LNCaP clone FGC (cell line): ENCODE measurements around the gene CEMIP2.
"Not testable (repeated sequence)": the region's sequence is repeated elsewhere in the genome, so short reads cannot be mapped to it uniquely, and the experiment has no call there.

Source experiments
- DNase-seq: peaks from one replicate; pipeline ENCODE4 v3.0.0-alpha.2; 2011; ENCODE audit warnings: low read depth
- H3K4me3 ChIP-seq: 2 replicates; pipeline ENCODE4 v1.5.1; 2011; ENCODE audit warnings: mild to moderate bottlenecking, low read depth, low read length, control low read depth
- TF ChIP-seq, protein P1 (sequence below): IDR thresholded peaks from 2 replicates; pipeline ENCODE4 v1.5.1; 2012; ENCODE audit warnings: mild to moderate bottlenecking; ENCODE audit not compliant: control insufficient read depth, insufficient read depth; ENCODE audit errors: extremely low read depth

CEMIP2 gene

GRCh38 chr9:71768388-71769174 lies at the start of gene CEMIP2:
CEMIP2 (minus strand) TSS chr9:71768513; CDS start chr9:71750373, 18,140 bp downstream.
- DNase-seq, result peak; percentile 66
- TF ChIP-seq, protein P1, sequence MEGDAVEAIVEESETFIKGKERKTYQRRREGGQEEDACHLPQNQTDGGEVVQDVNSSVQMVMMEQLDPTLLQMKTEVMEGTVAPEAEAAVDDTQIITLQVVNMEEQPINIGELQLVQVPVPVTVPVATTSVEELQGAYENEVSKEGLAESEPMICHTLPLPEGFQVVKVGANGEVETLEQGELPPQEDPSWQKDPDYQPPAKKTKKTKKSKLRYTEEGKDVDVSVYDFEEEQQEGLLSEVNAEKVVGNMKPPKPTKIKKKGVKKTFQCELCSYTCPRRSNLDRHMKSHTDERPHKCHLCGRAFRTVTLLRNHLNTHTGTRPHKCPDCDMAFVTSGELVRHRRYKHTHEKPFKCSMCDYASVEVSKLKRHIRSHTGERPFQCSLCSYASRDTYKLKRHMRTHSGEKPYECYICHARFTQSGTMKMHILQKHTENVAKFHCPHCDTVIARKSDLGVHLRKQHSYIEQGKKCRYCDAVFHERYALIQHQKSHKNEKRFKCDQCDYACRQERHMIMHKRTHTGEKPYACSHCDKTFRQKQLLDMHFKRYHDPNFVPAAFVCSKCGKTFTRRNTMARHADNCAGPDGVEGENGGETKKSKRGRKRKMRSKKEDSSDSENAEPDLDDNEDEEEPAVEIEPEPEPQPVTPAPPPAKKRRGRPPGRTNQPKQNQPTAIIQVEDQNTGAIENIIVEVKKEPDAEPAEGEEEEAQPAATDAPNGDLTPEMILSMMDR, result peak; percentile 80
- H3K4me3 ChIP-seq, result peak within 1 kb of the TSS; percentile 83

- H3K4me3 ChIP-seq, result no peak overlapping the region
- no peak for DNase-seq
- TF ChIP-seq, protein P1, result no peak
Measured at GRCh38 chr9:71816916-71817451, 48.7 kb upstream of the CEMIP2 start.

DNA sequence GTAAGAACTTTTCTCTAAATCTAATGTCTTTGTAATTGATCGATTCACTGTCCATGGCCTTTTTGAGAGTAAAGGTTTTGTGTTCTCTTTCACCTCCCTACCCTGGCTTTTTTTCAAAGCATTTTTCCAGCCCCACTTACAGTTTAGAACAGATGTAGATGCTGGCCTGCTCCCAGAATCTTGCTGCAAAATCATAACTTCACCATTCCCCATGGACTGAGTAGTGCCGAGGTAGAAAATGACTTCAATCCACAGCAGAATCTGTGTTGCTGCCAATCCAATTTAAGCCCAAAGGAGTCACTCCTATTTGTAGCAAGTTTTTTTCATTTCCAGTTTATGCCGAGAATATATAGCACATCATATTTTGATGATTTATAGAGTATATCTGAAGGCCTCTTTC lies 46.5 kb upstream of the CEMIP2 start:
- DNase-seq, result no peak
- H3K4me3 ChIP-seq, result no peak overlapping the region
- TF ChIP-seq, protein P1, result no peak

DNA sequence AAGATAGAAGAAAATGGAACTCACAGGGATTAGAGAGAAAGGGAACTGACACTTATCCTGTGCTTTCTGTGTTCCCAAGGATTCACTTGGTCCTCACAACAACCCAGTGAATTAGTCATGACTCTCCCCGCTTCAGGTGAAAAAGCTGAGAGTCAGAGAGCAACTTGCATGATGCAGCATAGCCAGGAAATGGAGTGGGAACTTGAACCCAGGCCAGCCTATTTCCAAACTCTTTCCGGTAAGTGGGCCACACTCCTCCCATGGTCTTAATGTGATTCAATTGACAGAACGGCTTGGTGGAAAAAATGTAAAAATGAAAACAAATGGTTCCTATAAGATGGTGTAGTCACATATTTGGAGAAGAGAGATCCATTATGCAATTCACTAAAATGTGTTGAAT lies 45.9 kb upstream of the CEMIP2 start:
- no peak for DNase-seq
- H3K4me3 ChIP-seq, result no peak overlapping the region
- TF ChIP-seq, protein P1, result no peak

DNA sequence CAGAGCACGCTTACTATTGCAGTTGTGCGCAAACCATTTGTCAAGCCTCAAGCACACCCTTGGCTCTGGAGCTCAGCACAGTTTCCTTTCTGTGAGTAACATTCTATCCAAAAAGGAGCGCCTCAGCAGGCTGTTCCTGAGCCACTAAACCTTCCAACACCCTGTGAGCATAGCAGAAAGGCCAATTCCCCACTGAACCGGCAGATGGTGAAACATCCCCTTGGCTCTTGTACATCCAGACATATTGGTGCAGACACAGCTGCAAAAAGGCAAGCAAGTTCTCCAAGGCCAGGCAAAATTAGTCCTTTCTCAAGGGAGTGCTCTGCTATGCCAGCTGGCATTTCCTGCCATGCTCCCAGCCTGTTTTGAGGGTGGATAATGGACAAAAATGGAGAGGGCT lies 44.1 kb upstream of the CEMIP2 start:
- no peak for DNase-seq
- TF ChIP-seq, protein P1, result no peak

DNA sequence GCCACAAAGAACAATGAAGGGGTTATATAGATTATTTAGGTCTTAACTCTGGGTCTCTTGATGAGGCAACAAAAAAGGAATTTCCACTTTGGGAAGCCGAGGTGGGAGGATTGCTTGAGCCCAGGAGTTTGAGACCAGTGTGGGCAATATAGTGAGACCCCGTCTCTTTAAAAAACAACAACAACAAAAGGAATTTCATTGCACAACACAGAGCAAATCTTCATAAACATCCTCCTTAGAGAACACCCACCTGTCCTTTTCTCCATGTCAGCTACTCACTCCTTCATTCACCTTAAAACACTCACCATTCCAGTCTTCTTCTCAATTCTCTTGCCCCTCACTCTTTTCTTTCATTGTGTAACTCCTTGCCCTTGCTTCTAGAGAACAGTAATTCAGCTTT lies 39.8 kb upstream of the CEMIP2 start:
- no peak overlapping the region for H3K4me3 ChIP-seq
- TF ChIP-seq, protein P1, result no peak
- no peak for DNase-seq

More for the DNA sequence above, 44.1 kb upstream of the CEMIP2 start:
- H3K4me3 ChIP-seq, result no peak overlapping the region

GRCh38 chr9:71806901-71807307 lies 38.6 kb upstream of the CEMIP2 start:
- H3K4me3 ChIP-seq, result no peak overlapping the region
- peak; percentile 72 for DNase-seq
- TF ChIP-seq, protein P1, result peak; percentile 100

DNA sequence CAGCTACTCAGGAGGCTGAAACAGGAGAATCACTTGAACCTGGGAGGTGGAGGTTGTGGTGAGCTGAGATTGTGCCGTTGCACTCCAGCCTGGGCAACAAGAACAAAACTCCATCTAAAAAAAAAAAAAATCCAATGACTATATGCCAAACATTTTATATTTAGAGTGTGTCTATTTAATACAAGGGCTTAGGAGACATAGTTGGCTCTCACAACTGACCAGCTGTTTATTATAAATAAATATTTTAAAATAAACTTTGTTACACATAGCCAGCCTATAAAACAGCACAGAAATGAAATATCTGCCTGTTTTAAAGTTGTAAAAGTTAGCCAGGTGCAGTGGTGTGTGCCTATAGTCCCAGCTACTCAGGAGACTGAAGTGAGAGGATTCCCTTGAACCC lies 36.8 kb upstream of the CEMIP2 start:
- H3K4me3 ChIP-seq, DNase-seq: not testable (repeated sequence)
